Measurements from ENCODE around the gene SDC4.

GRCh38 chr20:45317826-45318225 is 30.4 kb downstream of the SDC4 start:
- TF ChIP-seq, protein P1, sequence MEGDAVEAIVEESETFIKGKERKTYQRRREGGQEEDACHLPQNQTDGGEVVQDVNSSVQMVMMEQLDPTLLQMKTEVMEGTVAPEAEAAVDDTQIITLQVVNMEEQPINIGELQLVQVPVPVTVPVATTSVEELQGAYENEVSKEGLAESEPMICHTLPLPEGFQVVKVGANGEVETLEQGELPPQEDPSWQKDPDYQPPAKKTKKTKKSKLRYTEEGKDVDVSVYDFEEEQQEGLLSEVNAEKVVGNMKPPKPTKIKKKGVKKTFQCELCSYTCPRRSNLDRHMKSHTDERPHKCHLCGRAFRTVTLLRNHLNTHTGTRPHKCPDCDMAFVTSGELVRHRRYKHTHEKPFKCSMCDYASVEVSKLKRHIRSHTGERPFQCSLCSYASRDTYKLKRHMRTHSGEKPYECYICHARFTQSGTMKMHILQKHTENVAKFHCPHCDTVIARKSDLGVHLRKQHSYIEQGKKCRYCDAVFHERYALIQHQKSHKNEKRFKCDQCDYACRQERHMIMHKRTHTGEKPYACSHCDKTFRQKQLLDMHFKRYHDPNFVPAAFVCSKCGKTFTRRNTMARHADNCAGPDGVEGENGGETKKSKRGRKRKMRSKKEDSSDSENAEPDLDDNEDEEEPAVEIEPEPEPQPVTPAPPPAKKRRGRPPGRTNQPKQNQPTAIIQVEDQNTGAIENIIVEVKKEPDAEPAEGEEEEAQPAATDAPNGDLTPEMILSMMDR (tag by site-specific recombination; IDR thresholded peaks at IDR 0.05), result no peak
- TF ChIP-seq ZNF114 (tag by site-specific recombination; IDR thresholded peaks at IDR 0.05), result no peak
- TF ChIP-seq ZNF558 (tag by site-specific recombination; IDR thresholded peaks at IDR 0.05), result no peak
- TF ChIP-seq, protein P2, sequence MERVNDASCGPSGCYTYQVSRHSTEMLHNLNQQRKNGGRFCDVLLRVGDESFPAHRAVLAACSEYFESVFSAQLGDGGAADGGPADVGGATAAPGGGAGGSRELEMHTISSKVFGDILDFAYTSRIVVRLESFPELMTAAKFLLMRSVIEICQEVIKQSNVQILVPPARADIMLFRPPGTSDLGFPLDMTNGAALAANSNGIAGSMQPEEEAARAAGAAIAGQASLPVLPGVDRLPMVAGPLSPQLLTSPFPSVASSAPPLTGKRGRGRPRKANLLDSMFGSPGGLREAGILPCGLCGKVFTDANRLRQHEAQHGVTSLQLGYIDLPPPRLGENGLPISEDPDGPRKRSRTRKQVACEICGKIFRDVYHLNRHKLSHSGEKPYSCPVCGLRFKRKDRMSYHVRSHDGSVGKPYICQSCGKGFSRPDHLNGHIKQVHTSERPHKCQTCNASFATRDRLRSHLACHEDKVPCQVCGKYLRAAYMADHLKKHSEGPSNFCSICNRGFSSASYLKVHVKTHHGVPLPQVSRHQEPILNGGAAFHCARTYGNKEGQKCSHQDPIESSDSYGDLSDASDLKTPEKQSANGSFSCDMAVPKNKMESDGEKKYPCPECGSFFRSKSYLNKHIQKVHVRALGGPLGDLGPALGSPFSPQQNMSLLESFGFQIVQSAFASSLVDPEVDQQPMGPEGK (tag by site-specific recombination; IDR thresholded peaks at IDR 0.05), result no peak
- no peak for TF ChIP-seq ZNF274 (IDR thresholded peaks at IDR 0.05; ENCODE audit: low read length)
- TF ChIP-seq ZNF274 (tag by site-specific recombination; IDR thresholded peaks at IDR 0.05; ENCODE audit: borderline replicate concordance), result no peak
- no peak for TF ChIP-seq MZF1 (tag by site-specific recombination; IDR thresholded peaks at IDR 0.05; ENCODE audit: borderline replicate concordance)
- TF ChIP-seq ZNF184 (tag by site-specific recombination; IDR thresholded peaks at IDR 0.05), result no peak
- no peak for TF ChIP-seq ZNF426 (tag by site-specific recombination; IDR thresholded peaks at IDR 0.05)
- TF ChIP-seq ZNF623 (tag by site-specific recombination; IDR thresholded peaks at IDR 0.05), result no peak
- no peak for TF ChIP-seq ZNF561 (tag by site-specific recombination; IDR thresholded peaks at IDR 0.05; ENCODE audit: borderline replicate concordance)
- TF ChIP-seq ZNF302 (tag by site-specific recombination; IDR thresholded peaks at IDR 0.05; ENCODE audit: low read depth), result no peak
- no peak for TF ChIP-seq SP2 (tag by site-specific recombination; IDR thresholded peaks at IDR 0.05)
- no peak for TF ChIP-seq GLIS1 (tag by site-specific recombination; IDR thresholded peaks at IDR 0.05)

Measured in HEK293 (cell line).